GM12878 (cell line): ENCODE data around the gene TMEM39B. TPM values are rescaled to one million over a fixed set of nuclear protein-coding genes. Genes with fewer than 3 reads are reported as not detected.

Experiments used
- ASH2L ChIP-seq: fragments of 300-600, 200-600 bp; sonication (generic); IDR thresholded peaks from 2 replicates; pipeline ENCODE4 v1.6.1; 2017; ENCODE audit warnings: low read depth, mild to moderate bottlenecking, borderline replicate concordance
- BMI1 ChIP-seq: fragments of 450-650 bp; IDR thresholded peaks from 2 replicates; pipeline ENCODE4 v1.6.1; 2016; ENCODE audit warnings: mild to moderate bottlenecking, moderate library complexity, borderline replicate concordance
- CREB1 ChIP-seq: IDR thresholded peaks from 2 replicates; pipeline ENCODE4 v1.6.1; 2012; ENCODE audit warnings: low read depth, mild to moderate bottlenecking, inconsistent platforms
- EGR1 ChIP-seq, 2 experiments: IDR thresholded peaks; 1 replicate in 1 of 2; 2 replicates in 1 of 2; pipeline ENCODE4 v1.6.1; 2011 to 2012; ENCODE audit warnings: low read depth in 2 of 2, low read length in 2 of 2, borderline replicate concordance in 1 of 2, mild to moderate bottlenecking in 1 of 2, moderate library complexity in 1 of 2
- ETV6 ChIP-seq, 2 experiments: fragments of 450-650 bp in 1 of 2; IDR thresholded peaks in 1 of 2; conservative IDR thresholded peaks in 1 of 2; 2 replicates each; pipeline ENCODE4 v1.6.1; 2014; ENCODE audit warnings: antibody characterized with exemption in 1 of 2, borderline replicate concordance in 1 of 2, low read depth in 1 of 2, mild to moderate bottlenecking in 1 of 2, moderate library complexity in 1 of 2
- GABPA ChIP-seq: IDR thresholded peaks from 2 replicates; pipeline ENCODE4 v1.6.1; 2014; ENCODE audit warnings: antibody characterized with exemption, low read depth, mild to moderate bottlenecking, inconsistent platforms
- HCFC1 ChIP-seq: fragments of 150-350 bp; IDR thresholded peaks from 2 replicates; pipeline ENCODE4 v1.6.1; 2014; ENCODE audit warnings: low read length
- IKZF2 ChIP-seq, 2 experiments: fragments of 450-650 bp; IDR thresholded peaks; 2 replicates each; pipeline ENCODE4 v1.6.1; 2017; ENCODE audit warnings: mild to moderate bottlenecking in 2 of 2, moderate library complexity in 2 of 2
- JUNB ChIP-seq: IDR thresholded peaks from 2 replicates; pipeline ENCODE4 v1.6.1; 2016; ENCODE audit warnings: antibody characterized with exemption, mild to moderate bottlenecking
- NFYB ChIP-seq: IDR thresholded peaks from 2 replicates; pipeline ENCODE4 v1.6.1; 2011; ENCODE audit warnings: low read depth, mild to moderate bottlenecking, low read length, improper control_type of control experiment, moderate library complexity; ENCODE audit not compliant: insufficient read depth
- PAX5 ChIP-seq: IDR thresholded peaks from 2 replicates; pipeline ENCODE4 v1.6.1; 2011; ENCODE audit warnings: low read depth, low read length, borderline replicate concordance
- POLR2A ChIP-seq: IDR thresholded peaks from 2 replicates; pipeline ENCODE4 v1.6.1; 2011; ENCODE audit warnings: low read depth, mild to moderate bottlenecking, low read length
- RUNX3 ChIP-seq: IDR thresholded peaks from 2 replicates; pipeline ENCODE4 v1.6.1; 2012; ENCODE audit warnings: low read length, inconsistent platforms
- SIN3A ChIP-seq: IDR thresholded peaks from 2 replicates; pipeline ENCODE4 v1.6.1; 2012; ENCODE audit warnings: low read depth, low read length, improper control_type of control experiment
- SMARCA5 ChIP-seq: fragments of 450-650 bp; IDR thresholded peaks from 2 replicates; pipeline ENCODE4 v1.6.1; 2017; ENCODE audit warnings: mild to moderate bottlenecking
- SP1 ChIP-seq: IDR thresholded peaks from one replicate; pipeline ENCODE4 v1.6.1; 2011; ENCODE audit warnings: low read depth, low read length
- STAT3 ChIP-seq: IDR thresholded peaks from 2 replicates; pipeline ENCODE4 v1.6.1; 2011; ENCODE audit warnings: low read depth, low read length, improper control_type of control experiment
- TAF1 ChIP-seq: IDR thresholded peaks from 2 replicates; pipeline ENCODE4 v1.6.1; 2011; ENCODE audit warnings: mild to moderate bottlenecking, low read depth, low read length, borderline replicate concordance
- YY1 ChIP-seq: IDR thresholded peaks from 2 replicates; pipeline ENCODE4 v1.6.1; 2011; ENCODE audit warnings: low read depth, mild to moderate bottlenecking, low read length
- ZNF207 ChIP-seq: fragments of 450-650 bp; IDR thresholded peaks from 2 replicates; pipeline ENCODE4 v1.6.1; 2014; ENCODE audit warnings: antibody characterized with exemption, mild to moderate bottlenecking, borderline replicate concordance
- ZNF384 ChIP-seq: IDR thresholded peaks from 2 replicates; pipeline ENCODE4 v1.6.1; 2012; ENCODE audit warnings: low read depth, mild to moderate bottlenecking, low read length, improper control_type of control experiment, borderline replicate concordance
- ZSCAN29 ChIP-seq: fragments of 450-650 bp; IDR thresholded peaks from 2 replicates; pipeline ENCODE4 v1.6.1; 2017; ENCODE audit warnings: mild to moderate bottlenecking, moderate library complexity
- polyA plus RNA-seq, 11 experiments: library from polyadenylated mRNA; depleted of rRNA in 4 of 11; unstranded in 6 of 11; stranded (reverse) in 5 of 11; fragments of >200 nt; fragmentation: Nextera tagmentation in 4 of 11; fragmentation: Illumina TruSeq in 1 of 11; extraction: Ambion mirVana in 4 of 11; extraction: Trizol in 1 of 11; gene quantifications; 1 replicate in 1 of 11; 2 replicates in 10 of 11; pipeline versions ENCODE4 v1.2.1 to v1.2.3, GENCODE V29; 2011 to 2016; ENCODE audit warnings: inconsistent platforms in 2 of 11, missing spikeins in 2 of 11, low read depth in 1 of 11
- total RNA-seq, 4 experiments: library from RNA; depleted of rRNA in 3 of 4; stranded (reverse); fragments of >200 nt in 3 of 4; fragmentation: Illumina TruSeq in 1 of 4; extraction: Trizol in 1 of 4; gene quantifications; 2 replicates each; pipeline versions ENCODE4 v1.2.1 to v1.2.3, GENCODE V29; 2013 to 2021
- TF ChIP-seq, protein P1 (sequence below): IDR thresholded peaks from 2 replicates; pipeline ENCODE4 v1.6.1; 2011; ENCODE audit warnings: borderline replicate concordance, low read depth, mild to moderate bottlenecking, moderate library complexity, mixed read lengths, low read length; ENCODE audit not compliant: insufficient read depth; ENCODE audit errors: extremely low read length
- TF ChIP-seq, protein P2 (sequence below): IDR thresholded peaks from 2 replicates; pipeline ENCODE4 v1.6.1; 2011; ENCODE audit warnings: low read depth, low read length, improper control_type of control experiment, borderline replicate concordance
- TF ChIP-seq, protein P3 (sequence below): fragments of 450-650 bp; conservative IDR thresholded peaks from 2 replicates; pipeline ENCODE4 v1.6.1; 2017; ENCODE audit warnings: mild to moderate bottlenecking, moderate library complexity
- TF ChIP-seq, protein P4 (sequence below): fragments of 450-650 bp; IDR thresholded peaks from 2 replicates; pipeline ENCODE4 v1.6.1; 2016; ENCODE audit warnings: mild to moderate bottlenecking

TMEM39B gene
- total and polyA plus RNA-seq, 10 of the 15 experiments (the other 5 are each of a cell fraction or from before 2014, with no cell fraction given), result 2.3 to 27.2 (median 12.3) TPM

DNA sequence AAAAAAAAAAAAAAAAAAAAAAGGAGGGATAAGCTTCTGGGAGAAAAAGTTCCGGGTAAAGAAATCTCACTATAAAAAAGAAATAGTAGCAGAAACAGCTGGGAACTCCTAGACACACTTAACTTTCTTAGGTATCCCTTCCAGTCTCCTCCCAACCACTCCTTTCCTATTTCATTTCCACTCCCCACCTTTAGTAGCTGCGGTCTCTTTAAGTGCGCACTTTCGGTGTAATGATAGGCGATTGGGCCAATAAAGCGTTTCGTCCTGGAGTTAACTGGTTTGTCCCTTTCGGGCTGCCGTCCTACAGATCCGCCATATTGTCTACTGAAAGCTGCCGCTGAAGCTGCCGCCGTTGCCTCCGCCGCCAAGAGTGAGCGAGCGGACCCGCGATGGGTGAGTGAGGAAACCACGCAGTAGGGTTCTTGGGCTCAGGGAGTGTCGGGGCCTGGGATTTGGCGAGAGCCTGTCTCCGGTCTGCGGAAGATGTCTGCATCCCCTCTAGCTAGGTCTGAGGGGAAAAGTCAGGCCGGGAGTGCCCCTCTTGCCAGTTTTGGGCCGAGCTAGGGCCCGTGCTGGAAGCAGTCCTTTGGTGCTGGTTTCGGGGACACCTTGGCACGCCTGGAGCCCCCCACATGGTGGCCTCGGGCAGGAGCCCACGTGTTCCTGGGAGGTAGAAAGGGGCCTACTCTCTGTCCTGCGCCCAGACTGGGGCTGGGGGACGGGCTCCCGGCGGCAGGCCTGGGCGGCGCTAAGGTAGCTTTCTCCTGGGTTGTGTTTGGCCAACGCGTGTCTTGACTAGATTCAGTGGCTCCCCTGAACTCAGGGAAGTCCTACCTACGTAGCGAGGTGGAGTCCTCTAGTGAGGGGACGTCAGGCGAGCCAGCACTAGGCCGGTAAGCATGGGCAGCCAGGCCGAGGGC lies 35.3 kb downstream of the TMEM39B start, which contains the start of gene KPNA6 (continued):
- TF ChIP-seq, protein P1, sequence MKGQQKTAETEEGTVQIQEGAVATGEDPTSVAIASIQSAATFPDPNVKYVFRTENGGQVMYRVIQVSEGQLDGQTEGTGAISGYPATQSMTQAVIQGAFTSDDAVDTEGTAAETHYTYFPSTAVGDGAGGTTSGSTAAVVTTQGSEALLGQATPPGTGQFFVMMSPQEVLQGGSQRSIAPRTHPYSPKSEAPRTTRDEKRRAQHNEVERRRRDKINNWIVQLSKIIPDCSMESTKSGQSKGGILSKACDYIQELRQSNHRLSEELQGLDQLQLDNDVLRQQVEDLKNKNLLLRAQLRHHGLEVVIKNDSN, result no peak
- TF ChIP-seq STAT3 (no peak), ZNF384 (peak; percentile 41; the same call in 1 of the 2 replicates), ZSCAN29 (no peak), RUNX3 (peak; percentile 82), PAX5 (0 out of 2 replicates have a peak, but pooled peaks have one; percentile 6), ETV6 (conservative IDR thresholded peaks at IDR 0.05 in 1 of 2, IDR thresholded peaks at IDR 0.05 in 1 of 2; ENCODE audit: borderline replicate concordance in 1 of 2, low read depth in 1 of 2) (no peak), SP1 (no peak), GABPA (no peak), SMARCA5 (no peak), CREB1 (peak; percentile 63; the same call in 1 of the 2 replicates), POLR2A (peak; percentile 79), BMI1 (no peak), NFYB (0 out of 2 replicates have a peak, but pooled peaks have one; percentile 55), HCFC1 (peak; percentile 70), JUNB (no peak), TAF1 (peak; percentile 64; the same call in 1 of the 2 replicates), IKZF2 (IDR thresholded peaks at IDR 0.05) (peak; percentile 33 to 37; a peak in 3 of 4 replicates), YY1 (peak; percentile 97), SIN3A (peak; percentile 25), ZNF207 (peak; percentile 51; the same call in 1 of the 2 replicates), ASH2L (peak; percentile 62), EGR1 (IDR thresholded peaks at IDR 0.05; ENCODE audit: borderline replicate concordance in 1 of 2, low read depth in 2 of 2, low read length in 2 of 2) (0 out of 3 replicates have a peak, but pooled peaks of 1 of the 2 experiments have one; percentile 21)
- TF ChIP-seq, protein P2, sequence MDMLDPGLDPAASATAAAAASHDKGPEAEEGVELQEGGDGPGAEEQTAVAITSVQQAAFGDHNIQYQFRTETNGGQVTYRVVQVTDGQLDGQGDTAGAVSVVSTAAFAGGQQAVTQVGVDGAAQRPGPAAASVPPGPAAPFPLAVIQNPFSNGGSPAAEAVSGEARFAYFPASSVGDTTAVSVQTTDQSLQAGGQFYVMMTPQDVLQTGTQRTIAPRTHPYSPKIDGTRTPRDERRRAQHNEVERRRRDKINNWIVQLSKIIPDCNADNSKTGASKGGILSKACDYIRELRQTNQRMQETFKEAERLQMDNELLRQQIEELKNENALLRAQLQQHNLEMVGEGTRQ, result no peak
- TF ChIP-seq, protein P3, sequence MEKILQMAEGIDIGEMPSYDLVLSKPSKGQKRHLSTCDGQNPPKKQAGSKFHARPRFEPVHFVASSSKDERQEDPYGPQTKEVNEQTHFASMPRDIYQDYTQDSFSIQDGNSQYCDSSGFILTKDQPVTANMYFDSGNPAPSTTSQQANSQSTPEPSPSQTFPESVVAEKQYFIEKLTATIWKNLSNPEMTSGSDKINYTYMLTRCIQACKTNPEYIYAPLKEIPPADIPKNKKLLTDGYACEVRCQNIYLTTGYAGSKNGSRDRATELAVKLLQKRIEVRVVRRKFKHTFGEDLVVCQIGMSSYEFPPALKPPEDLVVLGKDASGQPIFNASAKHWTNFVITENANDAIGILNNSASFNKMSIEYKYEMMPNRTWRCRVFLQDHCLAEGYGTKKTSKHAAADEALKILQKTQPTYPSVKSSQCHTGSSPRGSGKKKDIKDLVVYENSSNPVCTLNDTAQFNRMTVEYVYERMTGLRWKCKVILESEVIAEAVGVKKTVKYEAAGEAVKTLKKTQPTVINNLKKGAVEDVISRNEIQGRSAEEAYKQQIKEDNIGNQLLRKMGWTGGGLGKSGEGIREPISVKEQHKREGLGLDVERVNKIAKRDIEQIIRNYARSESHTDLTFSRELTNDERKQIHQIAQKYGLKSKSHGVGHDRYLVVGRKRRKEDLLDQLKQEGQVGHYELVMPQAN, result peak; percentile 50
- TF ChIP-seq, protein P4, sequence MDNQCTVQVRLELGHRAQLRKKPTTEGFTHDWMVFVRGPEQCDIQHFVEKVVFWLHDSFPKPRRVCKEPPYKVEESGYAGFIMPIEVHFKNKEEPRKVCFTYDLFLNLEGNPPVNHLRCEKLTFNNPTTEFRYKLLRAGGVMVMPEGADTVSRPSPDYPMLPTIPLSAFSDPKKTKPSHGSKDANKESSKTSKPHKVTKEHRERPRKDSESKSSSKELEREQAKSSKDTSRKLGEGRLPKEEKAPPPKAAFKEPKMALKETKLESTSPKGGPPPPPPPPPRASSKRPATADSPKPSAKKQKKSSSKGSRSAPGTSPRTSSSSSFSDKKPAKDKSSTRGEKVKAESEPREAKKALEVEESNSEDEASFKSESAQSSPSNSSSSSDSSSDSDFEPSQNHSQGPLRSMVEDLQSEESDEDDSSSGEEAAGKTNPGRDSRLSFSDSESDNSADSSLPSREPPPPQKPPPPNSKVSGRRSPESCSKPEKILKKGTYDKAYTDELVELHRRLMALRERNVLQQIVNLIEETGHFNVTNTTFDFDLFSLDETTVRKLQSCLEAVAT, result 0 out of 2 replicates have a peak, but pooled peaks have one; percentile 52
